Erythroblast (primary cell): Measurements from ENCODE around the gene ZSCAN5B.
"Not testable (repeated sequence)": the region's sequence is repeated elsewhere in the genome, so short reads cannot be mapped to it uniquely, and the experiment has no call there.

Experiments used
- GATA1 ChIP-seq: IDR thresholded peaks from 2 replicates; pipeline ENCODE4 v1.6.1; 2011; ENCODE audit warnings: low read depth, mild to moderate bottlenecking, control low read depth, low read length, moderate library complexity
- POLR2A ChIP-seq: IDR thresholded peaks from 2 replicates; pipeline ENCODE4 v1.6.1; 2011; ENCODE audit warnings: mild to moderate bottlenecking, low read length

- TF ChIP-seq POLR2A, GATA1: not testable (repeated sequence)
Measured at GRCh38 chr19:56210036-56210435, 12.5 kb upstream of the ZSCAN5B start.
